Skeletal muscle satellite cell (primary cell): ENCODE measurements around the gene ITPR1.

Experiments
- H3K27me3 ChIP-seq: 2 replicates; pipeline ENCODE4 v1.7.0; 2013; ENCODE audit warnings: low read length; ENCODE audit not compliant: control insufficient read depth, insufficient read depth
- H3K36me3 ChIP-seq: 2 replicates; pipeline ENCODE4 v1.7.0; 2013; ENCODE audit warnings: mild to moderate bottlenecking, control low read depth, low read length; ENCODE audit not compliant: insufficient read depth
- H3K4me1 ChIP-seq: 2 replicates; pipeline ENCODE4 v1.7.0; 2013; ENCODE audit warnings: low read length; ENCODE audit not compliant: control insufficient read depth, insufficient read depth
- H3K4me2 ChIP-seq: 2 replicates; pipeline ENCODE4 v1.7.0; 2013; ENCODE audit warnings: mild to moderate bottlenecking, low read length
- H3K4me3 ChIP-seq: 2 replicates; pipeline ENCODE4 v1.7.0; 2013; ENCODE audit warnings: low read length
- H3K9ac ChIP-seq: 2 replicates; pipeline ENCODE4 v1.7.0; 2013; ENCODE audit warnings: mild to moderate bottlenecking, low read depth, low read length, moderate library complexity
- H3K9me3 ChIP-seq: replicated peaks from 2 replicates; pipeline ENCODE4 v1.7.0; 2013; ENCODE audit warnings: mild to moderate bottlenecking, control low read depth, low read length

ITPR1 gene

DNA sequence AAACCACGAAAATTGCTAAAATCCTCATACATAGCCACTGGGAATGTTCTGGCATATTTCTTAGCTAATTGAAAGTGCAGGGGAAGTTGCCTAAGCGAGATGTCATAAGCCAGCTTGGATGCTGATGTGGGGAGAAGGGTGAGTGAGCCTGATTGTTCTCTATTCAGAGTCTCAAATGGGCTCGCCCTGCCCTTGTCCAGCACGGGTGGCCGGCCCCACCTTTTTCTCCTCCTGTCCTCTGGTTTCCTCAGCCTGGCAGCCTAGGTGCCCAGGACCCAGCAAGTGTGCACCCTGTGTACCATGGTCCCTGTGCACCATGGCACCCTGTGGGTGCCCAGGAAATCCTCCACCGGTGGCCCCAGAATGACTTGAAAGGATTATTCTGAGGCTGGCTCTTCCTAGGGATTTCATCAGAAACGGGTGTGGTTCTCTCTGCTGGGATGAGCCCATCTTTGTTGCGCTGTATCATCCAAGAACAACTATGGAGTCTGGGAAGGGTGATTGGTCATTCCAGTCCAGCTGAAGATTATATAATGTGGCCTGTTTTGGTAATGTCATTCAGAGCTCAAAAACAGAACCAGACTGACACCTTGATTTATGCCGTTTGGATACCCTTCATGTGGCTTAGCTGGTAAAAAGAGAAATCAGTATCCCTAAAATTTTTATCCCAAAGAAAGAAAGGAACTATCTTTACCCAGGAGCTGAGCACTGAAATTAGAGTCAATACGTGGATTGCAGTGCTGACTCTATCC lies 335.3 kb downstream of the ITPR1 start:
- no peaks in the 10 kb centered on the region for H3K36me3 ChIP-seq
- H3K4me3 ChIP-seq, result no peak overlapping the region
- H3K27me3 ChIP-seq, result no peaks in the 10 kb centered on the region
- H3K4me1 ChIP-seq, result peaks cover 70% of the 10 kb centered on the region
- H3K9me3 ChIP-seq, result no peaks in the 10 kb centered on the region
- no peak overlapping the region for H3K4me2 ChIP-seq
- no peak overlapping the region for H3K9ac ChIP-seq

DNA sequence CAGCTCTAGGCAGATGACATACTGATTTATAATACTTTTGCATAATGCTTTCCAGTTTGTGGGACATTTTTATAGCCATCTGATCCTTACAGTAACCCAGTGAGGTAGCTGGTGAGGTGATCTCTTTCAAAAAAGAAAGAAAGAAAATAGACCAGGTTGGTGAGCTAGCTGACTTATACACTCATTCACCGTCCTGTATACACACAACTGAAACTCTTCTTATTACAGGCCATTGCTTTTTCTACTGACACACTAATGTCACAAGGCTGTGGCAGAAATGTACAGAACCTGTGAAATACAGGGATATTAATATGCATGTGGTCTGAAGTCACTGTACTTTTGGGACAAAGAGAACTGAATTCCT lies 335.9 kb downstream of the ITPR1 start:
- peaks cover 71% of the 10 kb centered on the region for H3K4me1 ChIP-seq
- no peaks in the 10 kb centered on the region for H3K27me3 ChIP-seq

DNA sequence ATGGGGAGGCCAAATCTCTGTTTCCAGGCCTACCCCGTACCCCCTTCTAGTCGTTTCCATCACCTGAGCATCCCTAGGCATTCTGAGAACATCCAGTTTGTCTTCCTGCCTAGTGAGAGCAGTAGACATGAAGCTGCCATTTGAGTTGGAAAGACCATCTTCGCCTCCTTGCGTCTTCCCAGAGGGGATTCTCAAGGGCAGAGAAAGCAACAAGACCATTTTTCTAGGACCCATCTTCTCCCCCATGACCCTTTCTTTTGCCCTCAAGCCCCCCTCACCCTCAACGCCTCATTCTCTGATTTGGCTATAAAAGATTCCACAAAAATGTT lies 337.4 kb downstream of the ITPR1 start:
- no peaks in the 10 kb centered on the region for H3K9me3 ChIP-seq
- H3K4me3 ChIP-seq, result peak overlapping the region; percentile 37
- H3K27me3 ChIP-seq, result no peaks in the 10 kb centered on the region
- H3K36me3 ChIP-seq, result no peaks in the 10 kb centered on the region
- H3K9ac ChIP-seq, result peak overlapping the region; percentile 66
- H3K4me2 ChIP-seq, result peak overlapping the region; percentile 62
- peaks cover 64% of the 10 kb centered on the region for H3K4me1 ChIP-seq

More for the DNA sequence above, 335.9 kb downstream of the ITPR1 start:
- H3K4me3 ChIP-seq, result no peak overlapping the region
- no peak overlapping the region for H3K9ac ChIP-seq
- no peak overlapping the region for H3K4me2 ChIP-seq
- no peaks in the 10 kb centered on the region for H3K9me3 ChIP-seq
- no peaks in the 10 kb centered on the region for H3K36me3 ChIP-seq

DNA sequence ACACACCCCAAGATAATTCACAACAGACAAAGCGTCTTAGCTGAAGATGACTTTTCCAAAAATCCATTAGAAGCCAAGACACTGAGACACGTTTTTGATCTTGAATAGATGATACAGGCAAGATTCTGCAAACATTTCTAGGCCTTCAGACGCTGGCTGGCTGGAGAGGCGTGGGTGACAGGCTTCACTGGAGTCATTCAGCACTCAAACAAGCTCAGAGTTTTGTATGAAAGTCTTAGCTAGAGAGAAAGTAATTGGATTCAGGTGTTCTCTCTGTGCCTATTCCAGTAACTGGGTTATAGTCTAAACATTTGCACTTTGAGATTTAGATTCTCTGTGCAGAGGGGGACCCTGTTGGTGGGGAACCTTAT lies 338.4 kb downstream of the ITPR1 start:
- no peaks in the 10 kb centered on the region for H3K27me3 ChIP-seq
- peak overlapping the region; percentile 67 for H3K9ac ChIP-seq
- no peak overlapping the region for H3K4me3 ChIP-seq
- H3K4me2 ChIP-seq, result peak overlapping the region; percentile 62
- H3K9me3 ChIP-seq, result no peaks in the 10 kb centered on the region
- no peaks in the 10 kb centered on the region for H3K36me3 ChIP-seq
- H3K4me1 ChIP-seq, result peaks cover 54% of the 10 kb centered on the region

DNA sequence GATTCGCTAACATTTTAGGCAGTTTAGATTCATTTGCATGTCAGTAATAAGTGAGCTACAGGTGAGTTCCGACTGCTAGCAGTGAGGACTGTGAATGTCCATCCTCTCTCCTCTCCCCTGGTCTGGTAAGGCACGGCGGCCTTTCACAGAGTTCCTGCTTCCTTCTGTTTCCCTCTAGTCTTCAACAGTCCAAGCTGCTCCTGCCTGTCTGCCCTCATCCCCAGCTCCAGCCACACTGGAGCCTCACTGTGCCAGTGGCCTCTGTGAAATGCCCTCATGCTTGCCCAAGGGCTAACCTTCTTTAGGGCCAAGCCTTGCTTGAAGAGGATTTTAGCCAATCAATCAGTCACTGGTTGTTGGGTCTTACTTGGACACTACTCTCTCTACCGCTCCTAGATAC lies 340.3 kb downstream of the ITPR1 start:
- peaks cover 36% of the 10 kb centered on the region for H3K4me1 ChIP-seq

DNA sequence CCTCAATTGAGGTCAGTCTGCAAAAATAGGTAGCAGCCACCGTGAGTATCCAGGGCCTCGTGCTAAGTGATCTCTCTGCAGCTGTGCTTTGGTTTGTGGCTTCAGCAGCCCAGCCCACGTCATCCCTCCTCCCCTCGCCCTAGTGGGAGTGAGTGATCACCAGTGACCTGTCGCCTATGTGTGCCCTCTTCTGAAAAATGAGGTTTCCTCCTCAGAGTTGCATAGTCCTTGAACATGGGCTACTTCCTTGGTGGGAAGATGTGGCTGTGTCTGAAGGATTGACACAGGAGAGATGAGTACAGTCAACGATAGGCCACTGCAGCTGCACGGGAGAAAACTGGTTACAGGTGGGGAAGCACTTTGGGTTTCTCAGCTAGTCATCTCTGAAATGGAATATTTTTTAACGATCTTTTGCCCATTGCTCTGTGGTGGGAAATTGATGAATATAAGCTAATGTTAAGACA lies 341.3 kb downstream of the ITPR1 start:
- Histone ChIP-seq H3K36me3 (no peaks in the 10 kb centered on the region), H3K4me1 (peaks cover 28% of the 10 kb centered on the region), H3K4me2 (no peak overlapping the region), H3K27me3 (no peaks in the 10 kb centered on the region), H3K9ac (no peak overlapping the region), H3K4me3 (no peak overlapping the region), H3K9me3 (no peaks in the 10 kb centered on the region)

More for the DNA sequence above, 340.3 kb downstream of the ITPR1 start:
- Histone ChIP-seq H3K9me3 (no peaks in the 10 kb centered on the region), H3K4me3 (no peak overlapping the region), H3K9ac (no peak overlapping the region), H3K36me3 (no peaks in the 10 kb centered on the region), H3K27me3 (no peaks in the 10 kb centered on the region), H3K4me2 (no peak overlapping the region)

DNA sequence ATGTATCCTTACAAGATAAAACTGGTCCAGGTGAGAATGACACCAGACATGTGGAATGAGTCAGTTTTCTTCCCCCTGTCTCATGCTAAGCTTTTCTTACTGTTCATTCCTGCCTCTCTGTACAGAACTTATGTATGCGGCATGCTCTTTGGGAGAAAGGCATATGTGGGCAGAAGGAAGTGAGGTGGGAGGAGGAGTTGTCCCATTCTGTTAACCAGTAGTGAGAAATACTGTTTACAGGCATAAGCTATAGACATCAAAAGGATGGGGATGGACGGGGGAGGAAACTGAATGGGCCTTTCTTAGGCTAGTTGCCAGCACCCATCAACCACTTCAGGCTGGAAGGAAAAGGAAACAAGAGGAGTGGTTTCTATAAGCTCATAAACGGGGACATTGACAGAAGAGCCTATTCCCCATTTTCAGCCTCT lies 342.5 kb downstream of the ITPR1 start:
- H3K27me3 ChIP-seq, result no peaks in the 10 kb centered on the region
- H3K4me1 ChIP-seq, result peaks cover 24% of the 10 kb centered on the region
- H3K4me3 ChIP-seq, result no peak overlapping the region
- H3K9ac ChIP-seq, result no peak overlapping the region
- H3K9me3 ChIP-seq, result no peaks in the 10 kb centered on the region
- no peaks in the 10 kb centered on the region for H3K36me3 ChIP-seq
- H3K4me2 ChIP-seq, result no peak overlapping the region

DNA sequence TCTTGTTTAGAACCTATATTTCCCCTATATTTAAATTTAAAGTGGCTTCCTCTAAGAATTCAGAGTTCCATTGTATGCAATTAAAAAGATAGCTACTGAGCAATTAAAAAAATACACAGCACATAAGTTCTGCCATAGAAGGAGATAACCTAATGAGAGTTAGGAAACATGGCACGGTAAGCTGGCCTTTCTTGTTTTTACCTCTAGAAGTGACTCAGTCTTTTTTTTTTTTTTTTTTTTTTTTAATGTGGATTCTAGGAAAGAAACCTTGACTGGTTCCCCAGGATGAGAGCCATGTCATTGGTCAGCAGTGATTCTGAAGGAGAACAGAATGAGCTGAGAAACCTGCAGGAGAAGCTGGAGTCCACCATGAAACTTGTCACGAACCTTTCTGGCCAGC lies 343.4 kb downstream of the ITPR1 start:
- H3K27me3 ChIP-seq, result no peaks in the 10 kb centered on the region
- H3K4me2 ChIP-seq, result no peak overlapping the region
- no peak overlapping the region for H3K9ac ChIP-seq
- H3K4me3 ChIP-seq, result no peak overlapping the region
- no peaks in the 10 kb centered on the region for H3K9me3 ChIP-seq
- no peaks in the 10 kb centered on the region for H3K36me3 ChIP-seq
- peaks cover 15% of the 10 kb centered on the region for H3K4me1 ChIP-seq

DNA sequence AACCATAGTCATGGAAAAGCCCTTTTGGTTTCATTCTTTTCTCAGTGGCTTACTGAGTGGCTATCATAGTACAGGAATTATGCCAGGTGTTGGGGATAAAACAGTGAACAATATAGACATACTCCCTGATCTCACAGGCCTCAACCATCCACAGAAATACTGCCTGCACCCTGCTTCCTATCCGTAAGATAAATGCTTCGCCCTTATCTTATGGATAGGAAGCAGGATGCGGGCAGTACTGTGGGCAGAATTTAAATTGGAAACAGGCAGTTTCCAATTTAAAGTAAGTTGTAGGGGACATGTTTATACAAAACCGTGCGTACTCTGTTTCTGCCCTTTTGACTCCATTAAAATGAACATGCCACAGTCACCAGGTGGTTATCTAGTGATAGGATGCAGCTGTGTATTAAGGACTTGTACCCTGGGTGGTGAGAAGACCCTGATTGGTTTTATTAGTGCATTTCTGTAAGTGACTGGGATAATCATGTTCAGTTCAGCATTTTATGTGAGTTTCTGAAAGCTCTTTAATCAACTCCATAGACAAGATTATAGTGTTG lies 344.3 kb downstream of the ITPR1 start:
- Histone ChIP-seq H3K9ac (no peak overlapping the region), H3K4me3 (no peak overlapping the region), H3K4me1 (peaks cover 7% of the 10 kb centered on the region), H3K36me3 (no peaks in the 10 kb centered on the region), H3K27me3 (no peaks in the 10 kb centered on the region), H3K9me3 (no peaks in the 10 kb centered on the region), H3K4me2 (no peak overlapping the region)

DNA sequence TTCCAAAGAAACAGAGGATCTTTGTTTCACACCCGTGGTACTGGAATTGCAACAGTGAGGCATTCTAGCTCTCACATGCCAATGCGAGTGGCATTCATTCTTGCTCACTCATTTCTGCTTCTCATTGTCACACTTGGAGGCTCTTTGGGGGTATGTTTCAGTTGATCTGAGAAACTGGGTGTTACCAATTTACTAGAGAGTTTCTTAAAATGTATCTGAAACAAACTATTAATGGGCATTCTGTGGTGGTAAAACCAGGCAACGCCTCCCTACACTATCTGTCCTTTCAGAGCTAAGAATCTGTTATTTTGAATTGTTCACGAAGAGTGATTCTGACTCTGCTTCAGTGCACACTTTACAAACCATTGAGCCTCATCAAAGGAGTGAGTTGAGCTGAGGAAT lies 345.5 kb downstream of the ITPR1 start:
- H3K9me3 ChIP-seq, result no peaks in the 10 kb centered on the region
- no peak overlapping the region for H3K4me3 ChIP-seq
- peaks cover 7% of the 10 kb centered on the region for H3K4me1 ChIP-seq
- no peaks in the 10 kb centered on the region for H3K27me3 ChIP-seq
- no peaks in the 10 kb centered on the region for H3K36me3 ChIP-seq
- no peak overlapping the region for H3K9ac ChIP-seq
- H3K4me2 ChIP-seq, result no peak overlapping the region

DNA sequence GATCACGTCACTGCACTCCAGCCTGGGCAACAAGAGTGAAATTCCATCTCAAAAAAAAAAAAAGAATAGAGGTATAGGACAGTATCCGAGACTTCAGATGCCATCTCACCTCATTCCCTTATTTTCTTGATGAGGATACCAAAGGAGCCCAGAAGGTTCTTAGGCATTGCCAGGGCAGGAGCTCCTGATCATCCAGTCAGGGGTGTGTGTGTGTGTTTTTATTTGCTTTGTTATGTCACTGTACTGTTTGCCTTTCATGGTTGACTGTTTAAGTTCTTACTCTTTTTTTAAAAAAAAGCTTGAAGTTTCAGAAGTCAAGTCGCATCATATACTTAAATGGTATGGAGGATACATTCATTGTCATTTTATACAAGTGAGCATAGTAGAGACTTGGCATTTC lies 346.1 kb downstream of the ITPR1 start:
- no peaks in the 10 kb centered on the region for H3K36me3 ChIP-seq
- no peak overlapping the region for H3K4me3 ChIP-seq
- no peak overlapping the region for H3K4me2 ChIP-seq
- H3K9me3 ChIP-seq, result no peaks in the 10 kb centered on the region
- H3K27me3 ChIP-seq, result no peaks in the 10 kb centered on the region
- H3K4me1 ChIP-seq, result peaks cover 4% of the 10 kb centered on the region
- H3K9ac ChIP-seq, result no peak overlapping the region

DNA sequence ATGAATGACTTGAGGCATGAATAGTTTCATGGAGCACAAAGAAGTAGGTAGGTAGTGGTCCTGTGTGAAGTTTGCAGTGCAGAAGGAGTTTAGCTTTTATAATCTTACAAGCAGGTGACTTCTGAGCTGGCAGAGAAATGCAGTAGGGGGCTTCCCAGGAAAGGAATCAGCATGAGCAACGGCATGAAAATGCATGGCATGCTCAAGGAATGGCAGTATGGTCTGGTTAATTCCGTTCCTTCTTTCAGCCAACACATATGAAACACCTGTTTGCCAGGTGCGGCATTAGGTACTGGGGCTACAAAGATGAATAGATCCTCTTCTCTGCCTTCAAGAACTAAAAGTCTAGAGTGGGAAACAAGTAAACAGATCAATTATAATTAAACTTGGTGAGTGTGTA lies 348.1 kb downstream of the ITPR1 start:
- Histone ChIP-seq H3K4me3 (no peak overlapping the region), H3K9ac (no peak overlapping the region), H3K4me1 (no peaks in the 10 kb centered on the region), H3K9me3 (no peaks in the 10 kb centered on the region), H3K4me2 (no peak overlapping the region), H3K27me3 (no peaks in the 10 kb centered on the region), H3K36me3 (no peaks in the 10 kb centered on the region)
